NCI-H1105 treated with DMSO at 0.1 percent for 48 hours (cell line): ENCODE measurements around the gene PLEKHJ1.
"Not testable (repeated sequence)": the region's sequence is repeated elsewhere in the genome, so short reads cannot be mapped to it uniquely, and the experiment has no call there.

Experiments used
- DNase-seq: peaks from one replicate; lab custom pipeline; 2025; lab: John Stamatoyannopoulos, UW

PLEKHJ1 gene, protein sequence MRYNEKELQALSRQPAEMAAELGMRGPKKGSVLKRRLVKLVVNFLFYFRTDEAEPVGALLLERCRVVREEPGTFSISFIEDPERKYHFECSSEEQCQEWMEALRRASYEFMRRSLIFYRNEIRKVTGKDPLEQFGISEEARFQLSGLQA

DNA sequence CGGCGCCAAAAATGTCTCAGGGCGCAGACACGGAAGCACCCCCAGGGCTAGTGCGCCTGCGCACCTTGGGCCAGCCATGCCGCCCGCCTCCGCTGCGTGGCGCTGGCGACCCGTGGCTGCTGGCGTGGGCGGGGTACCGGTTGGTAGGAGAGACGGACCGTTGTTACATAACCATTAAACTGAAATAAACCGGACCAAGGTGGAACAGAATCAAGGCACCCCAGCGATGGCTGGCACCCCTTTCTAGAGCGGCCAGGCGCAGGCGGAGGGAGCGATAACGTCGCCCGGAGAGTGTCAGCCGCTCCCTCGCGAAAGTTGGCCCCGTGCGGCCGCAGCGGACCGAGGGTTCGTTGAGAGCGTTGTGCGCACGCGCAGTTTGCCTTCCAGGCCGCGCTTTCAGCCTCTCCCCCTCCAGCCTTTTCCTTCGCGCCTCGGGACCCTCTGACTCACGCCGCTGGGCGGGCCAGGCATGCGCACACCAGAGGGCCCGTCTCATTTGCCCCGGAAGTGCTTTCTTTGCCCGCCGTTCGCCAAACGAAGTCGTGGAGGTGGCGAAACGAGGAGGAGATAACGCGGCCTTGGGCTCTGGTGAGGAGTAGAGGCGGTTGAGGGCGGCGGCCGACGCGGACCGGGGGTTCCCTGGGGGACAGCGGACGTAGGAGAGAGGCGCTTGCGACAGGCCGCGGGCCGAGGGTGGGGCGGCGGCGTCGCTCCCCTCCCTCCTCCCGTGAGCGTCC, at the start of gene PLEKHJ1, which contains the start of gene SF3A2:
Gene PLEKHJ1 (minus strand): TSS at position 16 of the 737 bp plus-strand sequence. CDS start 81 bp downstream, outside the sequence.
Gene SF3A2 (plus strand): TSS at position 511 of the 737 bp plus-strand sequence. CDS start 6,595 bp downstream, outside the sequence.
- peak; percentile 99 for DNase-seq

DNA sequence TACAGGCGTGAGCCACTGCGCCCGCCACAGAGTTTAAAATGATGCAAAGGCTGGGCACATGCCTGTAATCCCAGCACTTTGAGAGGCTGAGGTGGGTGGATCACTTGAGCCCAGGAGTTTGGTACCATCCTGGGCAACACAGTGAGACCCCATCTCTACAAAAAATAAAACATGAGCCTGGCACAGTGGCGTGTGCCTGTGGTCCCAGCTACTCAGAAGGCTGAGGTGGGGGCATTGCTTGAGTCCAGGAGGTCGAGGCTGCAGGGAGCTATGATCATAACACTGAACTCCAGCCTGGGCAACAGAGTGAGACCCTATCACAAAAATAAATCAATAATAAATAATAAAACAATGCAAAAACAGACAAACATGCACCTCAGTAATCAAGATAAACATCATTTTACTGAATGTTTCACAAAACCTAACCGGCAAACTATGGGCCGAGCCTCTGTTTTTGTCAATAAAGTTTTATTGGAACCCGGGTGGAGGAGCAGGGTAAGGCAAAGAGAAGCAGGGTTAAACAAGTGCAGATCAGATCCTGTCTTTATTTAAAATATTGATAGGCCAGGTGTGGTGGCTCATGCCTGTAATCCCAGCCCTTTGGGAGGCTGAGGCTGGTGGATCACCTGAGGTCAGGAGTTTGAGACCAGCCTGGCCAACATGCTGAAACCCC, 47.8 kb upstream of the PLEKHJ1 start:
- no peak for DNase-seq

DNA sequence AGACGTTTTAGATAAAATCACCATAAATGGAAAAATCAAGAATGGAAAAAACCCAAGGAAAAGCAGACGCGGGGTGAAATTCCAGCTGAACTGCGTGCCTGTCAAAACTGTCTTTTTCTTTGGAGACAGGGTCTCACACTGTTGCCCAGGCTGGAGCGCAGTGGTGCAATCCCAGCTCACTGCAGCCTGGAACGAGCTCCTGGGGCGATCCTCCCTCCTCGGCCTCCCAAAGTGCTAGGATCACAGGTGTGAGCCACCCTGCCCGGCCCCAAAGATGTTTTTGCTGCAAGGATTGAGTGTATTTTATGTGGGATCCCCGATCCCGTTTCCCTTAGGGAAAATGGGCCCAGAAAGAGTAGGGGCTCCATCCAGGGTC, 46.7 kb upstream of the PLEKHJ1 start:
- no peak for DNase-seq

DNA sequence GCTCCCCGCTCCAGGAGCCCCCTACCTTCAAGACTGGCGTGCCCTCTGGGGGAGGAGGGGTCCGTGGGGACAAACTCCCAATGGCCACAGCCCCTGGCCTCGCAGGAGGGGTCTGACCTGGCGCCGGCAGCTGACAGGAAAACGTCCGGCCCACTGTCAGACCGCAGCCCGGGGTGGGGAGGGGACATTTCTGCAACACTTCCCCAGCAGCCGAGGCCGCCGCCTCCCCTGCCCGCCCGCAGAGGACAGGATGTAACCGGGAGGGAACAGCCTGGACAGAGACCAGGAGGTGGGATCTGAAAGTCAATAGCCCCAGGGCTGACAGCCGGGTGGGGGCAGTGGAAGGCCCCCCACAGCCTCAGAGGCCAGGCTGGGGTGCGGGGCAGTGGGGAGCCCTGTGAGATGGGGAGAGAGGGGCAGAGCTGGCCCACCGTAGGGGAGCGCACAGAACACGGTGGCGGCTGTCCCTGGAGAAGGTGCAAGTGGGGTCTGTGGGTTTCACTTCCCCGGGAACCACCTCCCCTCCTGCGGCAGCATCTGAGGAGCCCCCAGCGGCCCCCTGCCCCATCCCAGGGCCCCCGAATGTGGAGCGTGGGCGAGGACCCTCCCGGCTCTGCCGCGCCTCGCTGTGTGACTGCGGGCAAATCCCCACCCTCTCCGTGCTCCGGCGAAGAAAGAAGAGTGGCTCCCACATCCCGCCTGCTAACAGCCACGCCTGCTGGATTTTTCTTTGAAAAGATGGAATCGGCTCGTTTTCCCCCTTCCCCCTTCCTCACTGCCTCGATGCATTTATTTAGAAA, 46.1 kb upstream of the PLEKHJ1 start, which contains the start of gene PEAK3:
Gene PEAK3 (minus strand): TSS at position 114 of the 800 bp plus-strand sequence. CDS start 1,244 bp downstream, outside the sequence.
- no peak for DNase-seq

DNA sequence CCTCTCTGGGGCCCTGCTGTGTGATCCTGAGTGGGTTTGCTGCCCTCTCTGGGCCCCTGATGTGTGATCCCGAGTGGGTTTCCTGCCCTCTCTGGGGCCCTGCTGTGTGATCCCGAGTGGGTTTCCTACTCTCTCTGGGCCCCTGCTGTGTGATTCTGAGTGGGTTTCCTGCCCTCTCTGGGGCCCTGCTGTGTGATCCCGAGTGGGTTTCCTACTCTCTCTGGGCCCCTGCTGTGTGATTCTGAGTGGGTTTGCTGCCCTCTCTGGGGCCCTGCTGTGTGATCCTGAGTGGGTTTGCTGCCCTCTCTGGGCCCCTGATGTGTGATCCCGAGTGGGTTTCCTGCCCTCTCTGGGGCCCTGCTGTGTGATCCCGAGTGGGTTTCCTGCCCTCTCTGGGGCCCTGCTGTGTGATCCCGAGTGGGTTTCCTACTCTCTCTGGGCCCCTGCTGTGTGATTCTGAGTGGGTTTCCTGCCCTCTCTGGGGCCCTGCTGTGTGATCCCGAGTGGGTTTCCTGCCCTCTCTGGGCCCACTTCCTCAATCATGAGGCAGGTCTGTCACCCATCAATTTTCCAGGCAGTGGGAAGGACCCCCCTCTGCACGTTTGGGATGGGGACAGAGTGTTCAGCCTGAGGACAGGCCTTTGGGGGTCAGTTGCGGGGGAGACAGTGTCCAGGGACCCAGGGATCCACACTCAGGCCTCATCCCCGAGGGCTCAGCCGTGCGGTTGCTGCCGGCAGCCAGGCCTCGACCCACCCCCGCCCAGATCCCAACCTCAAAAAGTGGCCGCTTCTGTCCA, 45.3 kb upstream of the PLEKHJ1 start:
- DNase-seq = not testable (repeated sequence)

DNA sequence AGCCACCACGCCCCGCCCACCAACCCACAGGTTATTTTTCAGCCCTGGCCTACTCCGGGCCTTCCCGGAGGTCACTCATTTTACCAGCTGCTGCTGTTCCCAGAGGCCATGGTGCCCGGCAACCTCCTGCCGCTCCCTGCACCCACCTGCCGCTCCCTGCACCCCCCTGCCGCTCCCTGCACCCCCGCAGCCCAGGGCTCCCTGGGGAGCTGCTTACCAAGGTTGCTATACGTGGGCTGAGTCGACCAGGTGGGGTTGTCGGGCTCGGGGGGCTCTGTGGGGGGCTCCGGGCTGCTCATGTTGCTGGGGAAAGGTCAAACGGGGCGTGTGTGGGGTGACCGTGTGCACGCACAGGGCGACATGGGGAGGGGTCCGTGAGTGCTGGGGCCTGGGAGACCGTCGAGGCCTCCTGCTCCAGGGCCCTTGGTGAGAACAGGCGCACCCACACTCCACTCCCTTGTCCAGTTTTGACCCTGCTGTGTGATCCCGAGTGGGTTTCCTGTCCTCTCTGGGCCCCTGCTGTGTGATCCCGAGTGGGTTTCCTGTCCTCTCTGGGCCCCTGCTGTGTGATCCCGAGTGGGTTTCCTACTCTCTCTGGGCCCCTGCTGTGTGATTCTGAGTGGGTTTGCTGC, 44.6 kb upstream of the PLEKHJ1 start:
- no peak for DNase-seq

DNA sequence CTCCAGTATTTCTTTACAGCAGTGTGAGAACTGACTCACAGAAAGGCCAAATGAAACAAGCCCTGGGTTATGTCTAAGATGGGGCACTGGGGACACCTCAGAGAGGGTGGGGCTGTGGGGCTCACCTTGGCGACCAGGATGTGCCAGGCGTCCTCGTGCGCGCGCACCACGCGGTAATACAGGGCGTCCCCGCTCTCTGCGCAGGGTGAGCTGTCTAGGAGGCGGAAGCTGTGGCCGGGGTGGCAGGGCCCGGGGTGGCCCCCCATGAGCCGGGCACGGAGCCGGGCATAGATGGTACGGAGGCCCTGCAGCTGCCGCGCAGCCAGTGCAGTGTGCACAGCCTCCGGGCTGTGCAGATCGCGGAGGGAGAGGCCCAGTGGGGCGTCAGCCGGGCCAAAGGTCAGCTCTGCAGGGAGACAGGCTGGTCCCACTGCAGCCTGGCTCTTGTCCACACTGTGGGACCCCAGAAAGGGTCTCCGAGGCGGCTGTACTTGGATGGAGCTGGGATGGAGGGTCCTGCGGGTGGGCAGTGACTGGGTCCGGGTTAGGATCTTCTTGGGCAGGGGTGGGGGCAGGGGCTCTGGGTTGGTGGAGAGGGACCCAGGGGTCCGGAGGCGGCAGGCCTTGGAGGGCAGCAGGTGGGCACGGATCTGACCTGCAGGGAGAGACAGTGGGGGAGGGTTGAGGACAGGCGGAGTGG, 42.5 kb upstream of the PLEKHJ1 start:
- DNase-seq = no peak

DNA sequence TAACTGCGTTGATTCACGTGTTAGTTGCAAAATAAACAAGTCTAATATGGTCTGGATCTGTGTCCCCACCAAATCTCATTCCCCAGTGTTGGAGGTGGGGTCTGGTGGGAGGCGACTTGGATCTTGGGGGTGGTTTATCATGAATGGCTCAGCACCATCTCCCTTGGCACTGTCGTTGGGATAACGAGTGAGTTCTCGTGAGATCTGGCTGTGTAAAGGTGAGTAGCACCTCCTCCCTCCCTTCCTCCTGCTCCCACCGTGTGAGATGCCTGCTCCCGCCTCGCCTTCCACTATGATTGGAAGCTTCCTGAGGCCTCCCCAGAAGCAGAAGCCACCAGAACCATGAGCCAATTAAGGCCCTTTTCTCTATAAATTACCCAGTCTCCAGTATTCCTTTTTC, 41.0 kb upstream of the PLEKHJ1 start:
- no peak for DNase-seq

DNA sequence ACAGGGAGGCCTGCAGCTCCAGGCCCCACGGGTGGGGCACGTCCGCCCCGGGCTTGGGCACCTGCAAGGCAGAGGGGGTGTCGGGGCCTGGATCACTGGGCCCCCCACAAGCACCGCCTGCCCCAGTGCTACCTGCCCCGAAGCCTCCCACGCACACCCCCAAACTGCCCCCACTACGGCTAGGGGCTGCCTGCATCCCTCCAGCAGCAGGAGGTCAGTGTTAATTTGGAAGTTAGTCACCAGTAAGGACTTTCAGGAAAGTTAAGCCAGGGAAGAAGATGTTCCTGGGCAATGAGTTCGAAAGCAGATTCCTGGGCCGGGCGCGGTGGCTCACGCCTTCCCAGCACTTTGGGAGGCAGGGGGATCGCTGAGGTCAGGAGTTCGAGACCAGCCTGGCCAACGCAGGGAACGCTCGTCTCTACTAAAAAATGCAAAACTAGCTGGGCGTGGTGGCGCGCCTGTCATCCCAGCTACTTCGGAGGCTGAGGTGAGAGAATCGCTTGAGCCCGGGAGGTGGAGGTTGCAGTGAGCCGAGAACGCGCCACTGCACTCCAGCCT, 40.4 kb upstream of the PLEKHJ1 start:
- DNase-seq = no peak

DNA sequence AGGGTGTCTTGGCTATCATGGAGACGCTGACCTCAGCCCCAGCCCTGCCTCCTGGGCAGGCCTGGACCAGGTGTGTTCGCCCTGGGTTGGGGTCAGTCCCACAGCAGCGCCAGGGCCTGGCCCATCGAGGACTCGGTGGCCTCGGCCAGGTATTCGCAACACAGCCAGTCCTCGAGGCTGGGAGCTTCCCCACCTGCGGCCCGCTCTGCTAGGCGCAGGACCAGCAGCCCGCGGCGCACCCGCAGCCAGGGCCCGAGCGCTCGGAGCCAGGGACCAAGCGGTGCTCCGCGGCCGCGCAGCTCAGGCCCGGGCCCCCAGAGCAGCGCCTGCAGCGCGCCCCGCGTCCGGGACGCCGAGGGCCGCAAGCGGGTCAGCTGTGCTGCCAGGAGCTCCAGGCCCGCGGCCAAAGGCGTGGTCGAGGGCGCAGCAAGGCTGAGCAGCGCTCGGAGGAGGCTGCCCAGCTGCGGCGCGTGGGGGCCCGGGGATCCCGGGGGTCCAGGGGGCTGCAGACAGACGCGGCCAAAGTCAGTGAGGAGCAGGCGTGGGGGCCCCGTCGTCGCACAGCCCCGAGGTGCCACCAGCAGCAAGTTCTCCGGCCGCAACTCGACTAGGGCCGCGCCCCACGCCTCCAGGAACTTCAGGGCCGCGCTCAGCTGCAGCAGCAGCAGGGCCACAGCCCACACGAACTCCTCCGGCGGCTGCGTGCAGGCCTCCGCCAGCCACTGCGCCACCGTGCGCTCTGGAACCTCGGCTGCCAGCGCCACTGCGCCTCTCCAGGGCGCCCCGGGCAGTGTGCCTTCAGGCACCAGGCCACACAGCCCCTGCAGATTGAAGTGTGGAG, 39.7 kb upstream of the PLEKHJ1 start:
- DNase-seq = no peak

DNA sequence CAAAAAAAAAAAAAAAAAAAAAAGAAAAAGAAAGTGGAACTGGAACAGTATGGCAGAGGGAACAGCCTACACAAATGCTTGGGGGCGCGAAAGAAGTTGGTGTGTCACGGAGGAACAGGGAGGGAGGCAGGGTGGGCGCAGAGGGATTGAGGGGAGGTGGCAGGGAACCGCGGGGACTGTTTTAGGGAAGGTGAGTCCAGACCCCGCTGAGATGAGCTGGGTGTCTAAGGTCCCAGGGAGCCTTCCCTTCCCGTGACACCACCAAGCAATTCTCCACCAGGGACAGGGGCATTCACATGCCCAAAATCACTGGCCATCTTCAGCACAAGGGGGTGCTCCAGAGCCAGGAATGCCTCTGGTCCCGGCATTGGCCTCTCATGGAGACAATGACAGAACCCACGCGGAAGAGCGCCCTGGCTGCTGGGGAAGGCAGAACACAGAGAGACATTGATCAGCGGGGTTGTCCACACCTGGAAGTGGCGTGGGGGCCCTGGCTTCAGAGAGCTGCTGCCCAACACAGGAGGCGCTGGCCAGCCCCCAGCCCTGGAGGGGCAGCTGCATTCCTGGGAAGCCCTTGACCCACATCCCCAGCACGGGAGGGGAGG, 38.9 kb upstream of the PLEKHJ1 start:
- DNase-seq = peak; percentile 30

DNA sequence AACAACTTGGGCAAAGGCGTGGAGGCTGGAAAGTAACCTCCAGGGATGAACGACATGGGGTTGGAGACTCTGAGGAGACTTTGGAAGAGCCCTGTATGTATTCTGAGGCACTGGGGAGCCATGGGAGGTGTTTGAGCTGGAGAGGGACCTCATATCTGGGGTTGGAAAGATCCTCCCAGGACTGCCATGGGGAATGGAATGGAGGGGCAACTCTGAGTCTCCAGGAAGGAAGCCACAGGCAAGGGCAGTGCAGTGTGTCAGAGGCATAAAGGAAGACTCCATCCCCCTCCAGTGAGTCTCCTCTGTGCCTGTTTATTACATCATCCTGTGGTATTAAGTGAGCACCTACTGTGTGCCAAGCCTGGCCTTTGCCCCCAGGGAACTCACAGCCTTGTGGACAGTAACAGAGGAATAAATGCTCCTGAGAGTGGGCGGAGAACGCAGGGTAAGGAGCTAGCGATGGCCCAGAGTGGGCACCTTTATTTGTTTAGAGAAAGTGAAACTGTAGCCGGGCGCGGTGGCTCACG, 38.1 kb upstream of the PLEKHJ1 start:
- no peak for DNase-seq

DNA sequence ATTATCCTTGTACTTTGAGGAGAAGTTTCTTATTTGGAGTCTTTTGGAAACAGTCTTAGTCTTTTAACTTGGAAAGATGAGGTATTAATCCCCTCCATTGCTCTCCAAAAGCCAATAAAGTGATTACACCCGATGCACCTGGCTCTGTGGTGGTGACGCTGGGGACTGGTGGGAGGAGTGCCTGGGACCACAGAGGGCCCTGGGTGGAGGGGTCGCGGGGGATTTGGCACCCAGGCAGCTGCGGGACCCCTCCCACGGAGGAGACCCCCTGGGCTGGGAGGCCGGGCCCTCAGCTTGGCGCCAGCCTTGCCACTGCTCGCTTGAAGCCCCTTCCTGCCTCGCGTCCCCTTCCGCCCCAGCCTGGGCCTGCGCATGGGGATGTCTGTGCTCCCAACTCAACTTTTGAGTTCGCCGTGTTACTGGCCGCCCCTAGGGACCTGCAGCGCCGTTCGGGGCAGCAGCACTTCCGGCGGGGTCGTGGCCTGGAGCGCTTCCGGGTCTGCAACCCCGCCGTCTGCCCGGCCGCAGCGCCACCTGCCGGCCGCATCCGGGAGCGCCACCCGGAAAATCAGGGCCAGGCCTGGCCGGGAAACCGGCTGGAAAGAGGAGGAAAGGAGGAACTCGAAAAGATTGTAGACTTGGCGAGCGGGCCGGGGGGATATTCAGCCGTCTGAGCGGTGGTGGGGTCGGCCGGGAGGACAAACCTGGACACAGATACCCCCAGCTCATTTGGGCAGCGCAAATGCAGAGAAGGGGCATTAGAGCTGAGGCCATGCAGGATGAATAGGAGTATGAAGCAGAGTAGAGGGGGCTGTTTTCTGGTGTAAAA, 37.4 kb upstream of the PLEKHJ1 start:
- DNase-seq = no peak

DNA sequence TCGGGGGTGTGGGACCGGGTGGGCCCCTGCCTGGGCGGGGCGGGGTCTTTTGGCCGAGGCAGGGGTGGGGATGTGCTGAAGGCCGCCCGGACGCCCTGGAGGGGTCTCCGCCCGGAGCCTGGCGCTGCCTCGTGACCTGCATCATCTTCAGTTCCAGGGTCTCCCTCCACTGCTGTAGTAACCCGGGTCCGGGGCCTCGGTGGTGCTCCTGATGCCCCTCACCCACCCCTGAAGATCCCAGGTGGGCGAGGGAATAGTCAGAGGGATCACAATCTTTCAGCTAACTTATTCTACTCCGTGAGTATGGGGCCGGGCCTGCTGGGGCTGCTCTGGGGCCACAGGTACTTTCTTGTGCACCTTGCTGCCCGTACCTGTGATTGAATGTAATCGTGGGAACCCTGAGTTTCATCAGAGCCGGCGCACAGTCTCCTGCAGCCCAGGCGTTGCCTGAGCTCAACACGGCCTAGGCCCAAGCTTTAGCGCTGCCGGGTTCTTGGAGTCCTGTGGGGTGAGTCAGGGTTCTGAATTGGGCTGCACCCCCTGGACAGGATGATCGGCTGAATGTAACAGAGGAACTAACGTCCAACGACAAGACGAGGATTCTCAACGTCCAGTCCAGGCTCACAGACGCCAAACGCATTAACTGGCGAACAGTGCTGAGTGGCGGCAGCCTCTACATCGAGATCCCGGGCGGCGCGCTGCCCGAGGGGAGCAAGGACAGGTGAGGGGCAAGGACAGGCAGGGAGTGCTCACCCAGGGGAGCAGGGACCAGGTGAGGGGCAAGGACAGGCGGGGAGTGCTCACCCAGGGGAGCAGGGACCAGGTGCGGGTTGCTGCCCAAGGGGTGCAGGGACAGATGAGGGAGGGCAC, 35.3 kb upstream of the PLEKHJ1 start:
- no peak for DNase-seq

DNA sequence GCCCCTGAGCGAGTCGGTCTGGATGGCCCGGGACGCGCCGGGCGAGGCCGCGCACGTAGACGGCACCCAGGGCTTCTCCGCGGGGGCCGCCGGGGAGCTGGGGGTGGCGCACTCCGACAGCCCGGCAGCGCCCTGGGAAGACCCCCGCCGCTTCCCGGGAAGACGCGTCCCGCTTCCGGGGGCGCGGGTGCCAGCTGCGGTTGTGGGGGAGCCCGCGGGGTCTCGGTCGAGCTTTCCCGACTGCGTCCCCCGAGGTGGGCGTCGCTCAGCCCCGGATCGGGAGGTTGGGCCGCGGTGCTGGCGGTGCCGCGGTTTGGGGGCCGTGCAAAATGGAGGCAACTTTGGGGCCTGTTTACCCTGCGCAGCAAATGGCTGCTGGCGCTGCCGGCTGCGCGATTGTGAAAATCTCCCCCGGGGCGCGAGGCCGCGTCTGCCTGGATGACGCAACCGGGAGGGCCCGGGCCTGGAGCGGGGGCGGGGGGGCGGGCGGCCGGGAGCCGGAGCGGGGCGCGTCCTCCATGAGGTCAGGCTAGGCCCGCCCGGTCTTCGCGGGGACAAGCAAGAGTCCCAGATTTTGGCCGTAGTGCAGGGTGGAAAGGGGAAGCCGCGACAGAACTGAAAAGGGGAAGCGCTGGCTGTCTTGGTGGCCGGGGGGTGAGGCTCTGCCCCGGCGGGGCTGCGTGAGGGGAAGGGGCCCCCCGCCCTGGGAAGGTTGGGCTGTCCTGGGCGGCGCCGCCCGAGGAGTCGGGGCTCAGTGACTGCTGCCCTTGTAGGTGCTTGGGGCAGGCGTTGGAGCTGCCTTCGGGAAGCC, 34.5 kb upstream of the PLEKHJ1 start:
- peak; percentile 13 for DNase-seq

DNA sequence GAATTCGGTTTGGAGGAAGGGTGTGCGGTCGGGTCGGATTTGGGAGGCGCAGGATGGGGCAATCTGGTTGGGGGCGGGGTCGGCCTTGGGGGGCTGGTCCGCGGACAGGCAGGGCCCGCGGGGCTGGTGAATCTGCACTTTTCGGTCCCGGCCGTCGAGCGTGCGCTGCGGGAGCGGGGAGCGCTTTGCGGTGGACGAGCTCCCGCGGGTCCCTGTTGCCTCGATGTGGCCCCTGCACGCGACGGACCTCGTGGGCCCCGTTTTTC, 34.0 kb upstream of the PLEKHJ1 start:
- no peak for DNase-seq
